Endothelial cell of umbilical vein (primary cell): ENCODE measurements around the gene SCGB2A2. TPM values are rescaled to one million over a fixed set of nuclear protein-coding genes. Genes with fewer than 3 reads are reported as not detected.

Source experiments
- BruUV-seq: library from RNA; stranded (reverse); fragments of 400-500 nt; replicated peaks from 2 replicates; lab custom pipeline; 2021; lab: Mats Ljungman, UMichigan
- CTCF ChIA-PET: fragments of 300-600, 350-600 bp; sonication (Branson Sonifier 250); formaldehyde crosslinking; loops from one replicate; lab custom pipeline; 2021; ENCODE audit warnings: antibody characterized with exemption, inconsistent platforms; lab: Charles Lee
- POLR2A ChIA-PET: fragments of 300-600, 350-600 bp; sonication (Branson Sonifier 250); formaldehyde crosslinking; loops from one replicate; lab custom pipeline; 2021; ENCODE audit warnings: antibody characterized with exemption, inconsistent platforms; lab: Charles Lee
- DNase-seq: peaks from one replicate; pipeline ENCODE4 v3.0.0-alpha.2; 2011; ENCODE audit warnings: low read depth, low spot score
- FAIRE-seq: peaks from 2 replicates; lab custom pipeline; 2011; peaks lifted over from hg19 to GRCh38; lab: Jason Lieb, UNC
- H2AFZ ChIP-seq: 2 replicates; pipeline ENCODE4 v1.6.0; 2012; ENCODE audit warnings: low read depth, low read length, control low read depth, inconsistent platforms
- H3K27ac ChIP-seq: 2 replicates; pipeline ENCODE4 v1.5.1; 2011; ENCODE audit warnings: low read depth, mild to moderate bottlenecking, control low read depth, low read length, moderate library complexity; ENCODE audit not compliant: insufficient read depth
- H3K27me3 ChIP-seq, 2 experiments: 2 replicates each; pipeline versions ENCODE4 v1.6.0 to v1.6.1; 2011; ENCODE audit warnings: low read length in 2 of 2, mixed read lengths in 1 of 2; ENCODE audit not compliant: control insufficient read depth in 2 of 2, insufficient read depth in 2 of 2
- H3K36me3 ChIP-seq, 2 experiments: 2 replicates in 1 of 2; 3 replicates in 1 of 2; pipeline ENCODE4 v1.5.1; 2011; ENCODE audit warnings: low read length in 2 of 2, mild to moderate bottlenecking in 1 of 2, moderate library complexity in 1 of 2; ENCODE audit not compliant: control insufficient read depth in 2 of 2, insufficient read depth in 2 of 2; ENCODE audit errors: extremely low read depth in 1 of 2
- H3K4me1 ChIP-seq: 3 replicates; pipeline ENCODE4 v1.5.1; 2011; ENCODE audit warnings: mild to moderate bottlenecking, low read length; ENCODE audit not compliant: control insufficient read depth, insufficient read depth; ENCODE audit errors: extremely low read depth
- H3K4me2 ChIP-seq: 2 replicates; pipeline ENCODE4 v1.6.1; 2011; ENCODE audit warnings: low read length, control low read depth, mixed read lengths; ENCODE audit not compliant: insufficient read depth
- H3K4me3 ChIP-seq, 3 experiments: fragments of 200-600 bp in 1 of 3; sonication (generic), shearing (Covaris generic) in 1 of 3; replicated peaks in 1 of 3; 2 replicates each; pipeline ENCODE4 v1.5.1; 2011 to 2016; ENCODE audit warnings: control low read depth in 3 of 3, low read length in 3 of 3, mild to moderate bottlenecking in 2 of 3, inconsistent platforms in 1 of 3, low read depth in 1 of 3, moderate library complexity in 1 of 3; ENCODE audit not compliant: insufficient read depth in 1 of 3
- H3K79me2 ChIP-seq: 2 replicates; pipeline ENCODE4 v1.6.0; 2012; ENCODE audit warnings: low read length, inconsistent platforms; ENCODE audit not compliant: control insufficient read depth, insufficient read depth
- H3K9ac ChIP-seq: replicated peaks from 2 replicates; pipeline ENCODE3; 2011; ENCODE audit warnings: low read length, control low read depth; ENCODE audit not compliant: insufficient read depth; ENCODE audit errors: extremely low read depth
- H3K9me1 ChIP-seq: replicated peaks from 3 replicates; pipeline ENCODE4 v1.6.0; 2011; ENCODE audit warnings: mild to moderate bottlenecking, low read length; ENCODE audit not compliant: control insufficient read depth, insufficient read depth; ENCODE audit errors: extremely low read depth
- H3K9me3 ChIP-seq: replicated peaks from 2 replicates; pipeline ENCODE4 v1.5.1; 2012; ENCODE audit warnings: low read length, inconsistent platforms; ENCODE audit not compliant: control insufficient read depth, insufficient read depth
- H4K20me1 ChIP-seq: replicated peaks from 2 replicates; pipeline ENCODE3; 2011; ENCODE audit warnings: mild to moderate bottlenecking, low read length; ENCODE audit not compliant: control insufficient read depth, insufficient read depth; ENCODE audit errors: extremely low read depth
- CTCF ChIP-seq, 2 donors: IDR thresholded peaks; 1 replicate in 1 of 2; 2 replicates in 1 of 2; pipeline ENCODE4 v1.5.1; 2011; ENCODE audit warnings: low read length in 2 of 2, mild to moderate bottlenecking in 2 of 2, moderate library complexity in 2 of 2, control low read depth in 1 of 2, inconsistent platforms in 1 of 2, low read depth in 1 of 2; ENCODE audit not compliant: insufficient read depth in 1 of 2; ENCODE audit errors: extremely low read depth in 1 of 2
- EZH2 ChIP-seq: IDR thresholded peaks from 2 replicates; pipeline ENCODE4 v1.6.1; 2012; ENCODE audit warnings: borderline replicate concordance, low read depth, mild to moderate bottlenecking, moderate library complexity, low read length, inconsistent platforms; ENCODE audit not compliant: severe bottlenecking
- FOS ChIP-seq: IDR thresholded peaks from 2 replicates; pipeline ENCODE4 v1.6.1; 2011; ENCODE audit warnings: mild to moderate bottlenecking, low read length, moderate library complexity, borderline replicate concordance; ENCODE audit not compliant: insufficient read depth
- GATA2 ChIP-seq: IDR thresholded peaks from 2 replicates; pipeline ENCODE4 v1.7.0; 2011; ENCODE audit warnings: low read depth, mild to moderate bottlenecking, moderate library complexity, mixed read lengths, low read length; ENCODE audit not compliant: insufficient read length, insufficient read depth
- JUN ChIP-seq: IDR thresholded peaks from 2 replicates; pipeline ENCODE4 v1.6.1; 2011; ENCODE audit warnings: borderline replicate concordance, low read depth; ENCODE audit not compliant: insufficient read length, insufficient read depth
- MAX ChIP-seq: IDR thresholded peaks from 2 replicates; pipeline ENCODE4 v1.6.1; 2011; ENCODE audit not compliant: insufficient read depth, insufficient read length
- MYC ChIP-seq: IDR thresholded peaks from one replicate; pipeline ENCODE4 v1.6.1; 2011; ENCODE audit warnings: mild to moderate bottlenecking, low read depth, low read length
- POLR2A ChIP-seq: IDR thresholded peaks from 2 replicates; pipeline ENCODE4 v1.6.1; 2012; ENCODE audit warnings: low read depth, mild to moderate bottlenecking, control low read depth, low read length
- POLR2AphosphoS5 ChIP-seq: IDR thresholded peaks from 2 replicates; pipeline ENCODE4 v1.6.1; 2012; ENCODE audit warnings: low read depth, mild to moderate bottlenecking, control low read depth, low read length, moderate library complexity; ENCODE audit not compliant: insufficient read depth
- dilution Hi-C: fragments of 300-500 bp; cut with MboI; formaldehyde crosslinking; loops from one replicate; pipeline ENCODE4 v1.15.0; 2019; ENCODE audit warnings: low sequenced_read_pairs; ENCODE audit not compliant: extremely low pct_ligation_motif_present
- intact Hi-C: fragments of 100-400 bp; cut with micrococcal nuclease; formaldehyde crosslinking; loops from one replicate; pipeline ENCODE4 v1.10.0; 2022
- polyA plus RNA-seq, 4 experiments: library from polyadenylated mRNA; depleted of rRNA in 3 of 4; stranded (reverse) in 3 of 4; unstranded in 1 of 4; fragments of >200 nt; gene quantifications; 2 replicates each; pipeline versions ENCODE4 v1.2.1 to v1.2.3, GENCODE V29; 2011 to 2012; ENCODE audit warnings: missing spikeins in 1 of 4
- total RNA-seq: library from RNA; stranded (reverse); gene quantifications from 2 replicates; pipeline ENCODE4 v1.2.3, GENCODE V29; 2021

Gene SCGB2A2
- total and polyA plus RNA-seq, 2 donors (not counting 3 experiments of a cell fraction or from before 2014, with no cell fraction given), result not detected

GRCh38 chr11:62322524-62322923 lies 52.6 kb downstream of the SCGB2A2 start:
- no peak overlapping the region for H3K4me2 ChIP-seq
- intact Hi-C loops (no loop called here), dilution Hi-C loops (no loop called here)
- H4K20me1 ChIP-seq, result no peaks in the 10 kb centered on the region
- no peak overlapping the region for H3K4me3 ChIP-seq
- no peaks in the 10 kb centered on the region for H3K4me1 ChIP-seq
- TF ChIP-seq FOS (no peak), MYC (no peak), EZH2 (no peak), GATA2 (no peak), CTCF (IDR thresholded peaks at IDR 0.05; ENCODE audit: extremely low read depth in 1 of 2, insufficient read depth in 1 of 2, low read depth in 1 of 2, low read length in 2 of 2) (no peak), POLR2AphosphoS5 (no peak), POLR2A (no peak), MAX (no peak), JUN (no peak)
- no peaks in the 10 kb centered on the region for H3K9me1 ChIP-seq
- DNase-seq (no peak), FAIRE-seq (no peak)
- H3K36me3 ChIP-seq, result no peaks in the 10 kb centered on the region
- no TSS peak for BruUV-seq
- H3K27ac ChIP-seq, result no peak overlapping the region
- no peak overlapping the region for H3K9ac ChIP-seq
- no peak overlapping the region for H2AFZ ChIP-seq
- H3K79me2 ChIP-seq, result no peaks in the 10 kb centered on the region
- H3K9me3 ChIP-seq, result no peaks in the 10 kb centered on the region
- ChIA-PET CTCF (interaction anchor here (1.2 to 2.0 kb wide), 6 partner anchors 10 to 106 kb away, joined by 3 to 12 read pairs (median 6); no protein-coding TSS in a partner anchor), POLR2A (no interaction called here)
- peaks cover 0 to 1% of the 10 kb centered on the region in 2 experiments for H3K27me3 ChIP-seq

Other genes with a start within 250 kb of the SCGB2A2 start
- gene INCENP, start 146.1 kb upstream of the SCGB2A2 start, total RNA-seq, result 73.6 and 86.8 TPM in 2 replicates
- gene INCENP, start 146.1 kb upstream of the SCGB2A2 start, polyA plus RNA-seq, result 17.5 and 22.9 TPM in 2 replicates
- gene SCGB1D1, start 79.9 kb upstream of the SCGB2A2 start, total RNA-seq, result not detected in 2 replicates
- not detected in 2 replicates for gene SCGB1D1, start 79.9 kb upstream of the SCGB2A2 start, polyA plus RNA-seq
- gene SCGB2A1, start 61.5 kb upstream of the SCGB2A2 start, total RNA-seq, result not detected in 2 replicates
- not detected in 2 replicates for gene SCGB2A1, start 61.5 kb upstream of the SCGB2A2 start, polyA plus RNA-seq
- not detected in 2 replicates for gene SCGB1D2, start 27.9 kb upstream of the SCGB2A2 start, total RNA-seq
- gene SCGB1D2, start 27.9 kb upstream of the SCGB2A2 start, polyA plus RNA-seq, result not detected in 2 replicates
- gene SCGB1D4, start 28.9 kb downstream of the SCGB2A2 start, total RNA-seq, result not detected in 2 replicates
- gene SCGB1D4, start 28.9 kb downstream of the SCGB2A2 start, polyA plus RNA-seq, result not detected in 2 replicates
- gene ASRGL1, start 67.3 kb downstream of the SCGB2A2 start, total RNA-seq, result 30.5 and 33.1 TPM in 2 replicates
- gene ASRGL1, start 67.3 kb downstream of the SCGB2A2 start, polyA plus RNA-seq, result 23.7 and 36.0 TPM in 2 replicates
- gene SCGB1A1, start 148.9 kb downstream of the SCGB2A2 start, total RNA-seq, result not detected in 2 replicates
- gene SCGB1A1, start 148.9 kb downstream of the SCGB2A2 start, polyA plus RNA-seq, result not detected in 2 replicates